ENCODE measurements around the gene KRTCAP3.
"Not testable (repeated sequence)": the region's sequence is repeated elsewhere in the genome, so short reads cannot be mapped to it uniquely, and the experiment has no call there.

Gene KRTCAP3, protein sequence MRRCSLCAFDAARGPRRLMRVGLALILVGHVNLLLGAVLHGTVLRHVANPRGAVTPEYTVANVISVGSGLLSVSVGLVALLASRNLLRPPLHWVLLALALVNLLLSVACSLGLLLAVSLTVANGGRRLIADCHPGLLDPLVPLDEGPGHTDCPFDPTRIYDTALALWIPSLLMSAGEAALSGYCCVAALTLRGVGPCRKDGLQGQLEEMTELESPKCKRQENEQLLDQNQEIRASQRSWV

DNA sequence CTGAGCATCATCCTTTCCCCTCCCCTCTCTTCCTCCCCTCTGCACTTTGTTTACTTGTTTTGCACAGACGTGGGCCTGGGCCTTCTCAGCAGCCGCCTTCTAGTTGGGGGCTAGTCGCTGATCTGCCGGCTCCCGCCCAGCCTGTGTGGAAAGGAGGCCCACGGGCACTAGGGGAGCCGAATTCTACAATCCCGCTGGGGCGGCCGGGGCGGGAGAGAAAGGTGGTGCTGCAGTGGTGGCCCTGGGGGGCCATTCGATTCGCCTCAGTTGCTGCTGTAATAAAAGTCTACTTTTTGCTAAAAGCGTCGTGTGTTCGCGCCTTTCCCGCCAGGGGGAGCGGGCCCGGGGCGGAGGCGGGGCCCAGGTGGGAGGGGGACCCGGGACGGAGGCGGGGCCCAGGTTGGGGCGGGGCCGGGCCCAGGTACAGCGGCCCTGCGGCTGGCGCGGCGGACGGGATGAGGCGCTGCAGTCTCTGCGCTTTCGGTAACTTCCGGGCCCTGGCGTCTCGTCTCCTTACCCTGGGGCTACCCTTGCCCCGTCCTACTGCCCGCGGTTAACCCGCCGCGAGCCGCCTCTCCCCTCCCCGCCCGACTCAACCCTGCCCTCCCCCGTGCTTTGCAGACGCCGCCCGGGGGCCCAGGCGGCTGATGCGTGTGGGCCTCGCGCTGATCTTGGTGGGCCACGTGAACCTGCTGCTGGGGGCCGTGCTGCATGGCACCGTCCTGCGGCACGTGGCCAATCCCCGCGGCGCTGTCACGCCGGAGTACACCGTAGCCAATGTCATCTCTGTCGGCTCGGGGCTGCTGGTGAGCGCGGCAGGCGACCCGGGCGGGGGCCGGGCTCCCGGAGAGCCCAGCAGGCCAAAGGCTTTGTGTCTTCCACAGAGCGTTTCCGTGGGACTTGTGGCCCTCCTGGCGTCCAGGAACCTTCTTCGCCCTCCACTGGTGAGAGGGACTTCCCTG, at the start of gene KRTCAP3:
KRTCAP3 (plus strand) TSS at position 424 of the 962 bp plus-strand sequence; CDS start at position 456, 32 bp downstream.
- peak in 1 of 2 donors; percentile 21 for DNase-seq (ENCODE audit: low read depth in 2 of 2, low spot score in 1 of 2)

DNA sequence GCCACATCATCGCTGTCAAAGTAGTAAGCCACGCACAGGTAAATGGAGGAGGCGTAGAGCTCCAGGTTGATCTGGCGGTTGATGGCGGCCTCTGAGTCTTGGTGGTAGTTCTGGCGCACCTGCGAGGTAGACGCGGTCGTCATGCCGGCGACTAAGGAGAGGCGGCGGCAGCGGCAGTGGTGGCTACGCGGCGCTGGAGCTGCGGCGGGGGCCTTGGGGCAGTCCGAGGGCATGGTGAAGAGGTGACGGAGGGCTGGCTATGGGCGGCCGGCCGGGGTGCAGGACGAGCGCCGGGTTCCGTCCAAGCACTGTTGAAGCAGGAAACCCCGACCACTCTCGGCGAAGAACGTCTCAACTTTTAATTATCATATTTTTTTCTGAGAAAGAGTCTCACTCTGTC, 49.0 kb upstream of the KRTCAP3 start:
- DNase-seq (ENCODE audit: low read depth in 2 of 2, low spot score in 1 of 2): no peak

DNA sequence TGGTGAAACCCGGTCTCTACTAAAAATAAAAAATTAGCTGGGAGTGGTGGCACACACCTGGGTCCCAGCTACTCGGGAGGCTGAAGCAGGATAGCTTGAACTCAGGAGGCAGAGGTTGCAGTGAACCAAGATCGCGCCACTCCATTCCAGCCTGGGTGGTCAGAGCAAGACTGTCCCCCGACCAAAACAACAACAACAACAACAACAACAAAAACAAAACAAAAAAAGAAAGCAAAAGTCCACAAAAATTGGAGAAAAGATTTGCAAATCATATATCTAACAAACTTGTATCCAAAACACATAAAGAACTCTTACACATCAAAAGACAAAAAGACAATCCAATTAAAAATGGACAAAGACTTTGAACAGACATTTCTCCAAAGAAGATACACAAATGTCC, 43.2 kb upstream of the KRTCAP3 start:
- DNase-seq (ENCODE audit: low read depth in 2 of 2, low spot score in 1 of 2): no peak

DNA sequence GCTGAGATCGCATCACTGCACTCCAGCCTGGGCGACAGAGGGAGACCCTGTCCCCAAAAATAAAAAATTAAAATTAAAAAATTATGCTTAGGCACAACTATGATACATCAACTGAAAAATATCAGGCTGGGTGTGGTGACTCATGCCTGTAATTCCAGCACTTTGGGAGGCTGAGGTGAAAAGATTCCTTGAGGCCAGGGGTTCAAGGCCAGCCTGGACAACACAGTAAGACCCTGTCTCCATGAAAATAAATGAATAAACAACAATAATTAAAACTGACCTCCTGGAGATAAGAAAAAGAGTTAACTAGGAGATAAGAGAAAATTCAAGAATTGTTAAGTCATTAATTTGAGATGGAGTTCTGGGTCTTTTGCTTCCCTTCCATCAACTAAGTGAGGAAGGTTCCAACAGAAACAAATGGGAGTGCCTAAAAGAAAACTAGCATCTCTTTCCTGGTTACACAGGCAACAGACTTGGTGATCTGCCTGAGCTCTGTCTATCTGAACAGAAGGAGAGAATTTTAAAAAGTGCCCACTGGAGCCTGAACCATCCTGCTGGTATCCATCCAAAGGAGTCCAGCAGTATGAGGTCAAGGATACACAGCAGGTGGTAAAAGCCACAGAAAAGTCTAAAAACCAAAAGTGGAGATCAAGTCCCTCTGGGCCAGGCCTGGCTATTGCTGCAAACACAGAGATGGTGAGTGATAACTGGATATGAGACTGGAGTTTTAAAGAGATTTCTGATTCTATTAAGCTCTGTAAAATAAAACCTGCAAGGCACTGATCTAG, 41.6 kb upstream of the KRTCAP3 start:
- no peak for DNase-seq (ENCODE audit: low read depth in 2 of 2, low spot score in 1 of 2)

DNA sequence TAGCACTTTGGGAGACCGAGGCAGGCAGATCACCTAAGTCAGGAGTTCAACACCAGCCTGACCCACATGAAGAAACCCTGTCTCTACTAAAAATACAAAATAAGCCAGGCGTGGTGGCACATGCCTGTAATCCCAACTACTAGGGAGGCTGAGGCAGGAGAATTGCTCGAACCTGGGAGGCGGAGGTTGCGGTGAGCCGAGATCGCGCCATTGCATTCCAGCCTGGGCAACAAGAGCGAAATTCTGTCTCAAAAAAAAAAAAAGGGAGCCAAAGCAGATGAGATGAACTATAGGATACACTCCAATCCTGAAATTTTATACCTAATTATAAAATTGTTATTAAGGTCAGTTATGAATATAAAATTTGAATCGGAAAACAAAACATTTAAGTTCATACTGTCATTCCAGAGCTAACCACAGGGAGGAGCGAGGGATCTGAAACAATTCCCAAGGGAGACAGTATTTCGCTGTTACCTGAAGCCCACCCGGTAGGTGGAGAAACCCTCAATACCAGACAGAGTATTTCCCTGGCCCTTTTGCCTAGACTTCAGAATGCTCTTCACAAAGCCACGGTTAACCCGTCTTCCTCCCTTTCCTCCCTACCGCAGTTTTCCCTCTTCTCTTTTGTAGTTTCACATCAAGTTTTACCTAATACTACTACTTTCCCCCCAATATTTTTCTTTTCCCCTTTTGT, 34.2 kb upstream of the KRTCAP3 start:
- DNase-seq (ENCODE audit: low read depth in 2 of 2, low spot score in 1 of 2): no peak

DNA sequence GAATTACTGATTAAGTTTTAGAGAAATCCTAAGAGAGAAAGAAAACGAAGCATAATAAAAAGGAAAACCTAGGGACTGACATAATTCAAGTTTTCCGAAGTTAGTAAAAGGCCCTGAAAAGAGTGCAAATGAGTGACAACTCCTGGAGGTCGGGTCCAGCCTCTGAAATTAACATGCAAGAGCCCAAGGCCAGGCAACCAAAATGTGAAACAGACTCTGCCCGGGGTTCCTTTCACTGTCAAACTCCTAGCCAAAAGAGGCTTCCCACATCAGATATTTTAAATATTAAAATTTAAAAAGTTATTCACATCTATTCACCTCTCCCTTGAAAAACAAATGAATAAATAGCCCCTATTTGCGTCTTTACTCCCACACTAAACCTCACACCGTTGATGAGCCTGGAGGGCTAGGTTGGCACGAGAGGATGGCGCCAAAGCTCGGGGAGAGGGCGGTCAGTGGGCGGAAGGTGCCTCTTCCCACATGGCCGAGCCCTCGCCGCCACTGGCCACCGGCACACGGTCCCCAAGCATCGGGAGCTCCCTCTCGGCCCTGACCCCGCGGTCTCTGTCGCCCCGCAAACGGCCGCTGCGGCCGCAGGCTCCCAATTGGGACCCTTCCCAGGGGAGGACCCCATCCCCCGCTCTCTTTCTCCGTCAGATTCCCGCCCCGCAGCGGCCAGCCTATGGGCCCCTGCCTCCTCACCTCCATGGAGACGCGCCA, 33.4 kb upstream of the KRTCAP3 start:
- no peak for DNase-seq (ENCODE audit: low read depth in 2 of 2, low spot score in 1 of 2)

DNA sequence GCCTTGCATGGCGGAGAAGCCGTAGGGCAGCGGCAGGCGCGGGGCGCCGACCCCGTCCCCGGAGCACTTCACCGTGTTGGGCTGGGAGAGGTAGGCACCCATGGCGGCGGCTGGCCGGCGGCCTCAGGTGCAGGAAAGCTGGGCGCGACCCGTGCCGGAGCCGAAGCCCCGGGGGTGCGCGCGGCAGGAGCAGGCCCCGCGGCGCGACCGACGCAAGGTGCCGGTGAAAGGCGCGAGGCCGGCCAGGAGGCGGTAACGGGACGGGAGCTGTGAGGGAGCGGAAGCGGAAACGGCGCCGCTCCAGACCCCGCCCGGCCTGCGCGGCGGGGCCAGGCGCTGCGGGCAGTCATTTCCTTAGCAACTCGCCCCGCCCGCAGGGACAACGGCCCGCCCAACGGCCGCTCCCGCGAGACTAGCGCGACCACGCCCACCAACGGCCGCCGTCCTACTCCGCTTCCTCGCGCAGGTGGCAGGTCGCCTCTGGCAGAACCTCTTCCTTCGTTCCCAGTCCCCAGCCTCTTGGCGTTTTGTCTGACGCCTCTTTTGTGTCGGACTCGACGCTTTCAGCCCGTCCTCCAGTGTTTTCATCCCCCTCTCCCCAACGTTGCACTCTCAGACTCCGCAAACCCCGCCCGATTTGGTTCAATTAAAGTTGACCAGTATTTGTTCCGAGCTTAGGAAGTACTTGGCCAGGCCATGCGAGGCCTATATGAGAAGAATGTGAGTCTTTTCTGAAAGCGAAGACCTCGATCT, 32.7 kb upstream of the KRTCAP3 start, which contains the start of gene PPM1G:
PPM1G (minus strand) TSS at position 271 of the 753 bp plus-strand sequence; CDS start at position 102, 169 bp downstream.
- peak; percentile 93 to 94 for DNase-seq (ENCODE audit: low read depth in 2 of 2, low spot score in 1 of 2)

DNA sequence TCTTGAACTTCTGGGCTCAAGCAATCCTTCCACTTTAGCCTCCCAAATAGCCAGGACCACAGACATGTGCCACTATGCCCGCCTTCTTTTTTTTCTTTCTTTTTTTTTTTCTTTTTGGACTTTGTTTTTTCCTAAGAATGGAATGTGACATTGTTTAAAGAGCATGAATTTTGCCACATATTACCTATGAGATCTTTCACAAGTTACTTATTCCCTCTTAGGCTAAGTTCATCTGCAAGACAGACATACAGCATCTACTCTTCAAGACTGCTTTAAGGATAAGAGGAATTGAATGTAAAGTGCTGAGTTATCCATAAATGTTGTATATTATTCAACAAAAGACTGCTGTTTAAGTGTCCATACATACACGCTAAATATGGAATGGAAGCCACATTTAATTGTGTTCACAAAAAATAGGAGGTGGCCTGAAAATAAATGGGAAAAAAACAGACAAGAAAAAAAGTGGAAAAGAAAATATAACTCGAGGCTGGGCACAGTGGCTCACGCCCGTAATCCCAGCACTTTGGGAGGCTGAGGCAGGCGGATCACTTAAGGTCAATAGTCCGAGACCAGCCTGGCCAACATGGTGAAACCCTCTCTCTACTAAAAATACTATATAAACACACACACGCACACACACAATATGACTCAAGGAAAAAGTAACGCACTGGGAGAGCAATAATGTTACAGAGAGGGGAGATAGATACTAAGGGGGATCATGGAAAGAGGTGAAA, 29.6 kb upstream of the KRTCAP3 start:
- DNase-seq (ENCODE audit: low read depth in 2 of 2, low spot score in 1 of 2): no peak

DNA sequence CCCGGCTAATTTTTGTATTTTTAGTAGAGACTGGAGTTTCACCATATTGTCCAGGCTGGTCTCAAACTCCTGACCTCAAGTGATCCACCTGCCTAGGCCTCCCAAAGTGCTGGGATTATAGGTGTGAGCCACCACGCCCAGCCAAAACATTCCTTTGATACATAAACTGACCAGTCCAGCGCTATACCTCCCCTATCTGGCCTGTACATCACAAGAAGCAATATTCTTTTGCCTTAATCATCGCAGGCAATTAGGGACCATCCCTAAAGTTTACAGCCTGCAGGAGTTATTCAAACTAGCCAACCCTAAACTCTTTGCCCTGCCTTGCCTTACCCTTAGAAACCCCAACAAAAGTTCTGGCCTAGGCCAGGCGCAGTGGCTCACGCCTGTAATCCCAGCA, 26.0 kb upstream of the KRTCAP3 start:
- DNase-seq (ENCODE audit: low read depth in 2 of 2, low spot score in 1 of 2): no peak

DNA sequence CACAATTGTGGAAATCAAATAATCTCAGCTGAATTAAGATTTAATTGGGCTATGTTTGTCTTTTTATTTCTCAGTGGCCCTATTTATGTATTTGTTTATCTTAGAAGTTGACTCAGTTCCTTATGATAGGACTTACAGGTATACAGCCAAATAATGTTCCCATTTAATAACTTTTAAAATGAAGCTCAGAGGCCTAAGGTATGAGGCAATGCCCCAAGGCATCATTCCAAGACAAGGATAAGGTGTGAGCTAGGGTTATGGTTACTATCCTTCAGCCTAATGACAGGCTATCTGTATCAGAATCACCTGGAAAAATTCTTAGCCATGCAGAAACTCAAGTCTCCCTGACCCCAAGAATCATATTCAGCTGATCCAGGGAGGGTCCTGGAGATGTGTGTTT, 21.2 kb upstream of the KRTCAP3 start:
- no peak for DNase-seq (ENCODE audit: low read depth in 2 of 2, low spot score in 1 of 2)

DNA sequence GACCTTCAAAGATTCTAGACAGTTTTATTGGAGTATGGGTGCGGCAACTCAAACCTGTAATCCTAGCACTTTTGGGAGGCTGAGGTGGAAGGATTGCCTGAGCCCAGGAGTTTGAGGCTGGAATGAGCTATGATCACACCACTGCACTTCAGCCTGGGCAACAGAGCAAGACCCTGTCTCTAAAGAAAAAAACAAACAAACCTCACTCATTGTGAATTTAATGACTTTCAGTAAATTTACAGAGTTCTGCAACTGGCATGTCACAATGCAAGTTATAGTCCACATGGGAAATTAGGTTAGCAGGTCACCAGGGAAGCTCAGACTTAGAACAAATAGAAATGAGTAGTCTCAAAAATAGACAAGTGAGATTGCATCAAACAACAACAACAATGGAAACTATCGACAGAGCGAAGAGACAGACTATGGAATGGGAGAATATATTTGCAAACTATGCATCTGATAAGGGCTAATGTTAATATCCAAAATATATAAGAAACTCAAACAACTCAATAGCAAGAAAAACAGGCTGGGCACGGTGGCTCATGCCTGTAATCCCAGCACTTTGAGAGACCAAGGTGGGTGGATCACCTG, 20.4 kb upstream of the KRTCAP3 start:
- no peak for DNase-seq (ENCODE audit: low read depth in 2 of 2, low spot score in 1 of 2)

DNA sequence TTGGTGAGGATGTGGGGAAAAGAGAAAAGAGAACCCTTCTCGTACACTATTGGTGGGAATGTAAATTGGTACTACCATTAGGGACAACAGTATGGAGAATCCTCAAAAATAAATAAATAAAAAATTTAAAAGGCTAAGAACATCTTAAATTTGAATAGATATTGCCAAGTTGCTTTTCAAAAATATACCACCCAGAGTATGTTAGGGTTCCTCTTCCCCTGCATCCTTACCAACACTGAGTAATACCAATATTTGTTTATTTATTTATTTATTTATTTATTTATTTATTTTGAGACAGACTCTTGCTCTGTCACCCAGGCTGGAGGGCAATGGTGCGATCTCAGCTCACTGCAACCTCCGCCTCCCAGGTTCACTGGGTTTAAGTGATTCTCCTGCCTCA, 19.2 kb upstream of the KRTCAP3 start:
- no peak for DNase-seq (ENCODE audit: low read depth in 2 of 2, low spot score in 1 of 2)

DNA sequence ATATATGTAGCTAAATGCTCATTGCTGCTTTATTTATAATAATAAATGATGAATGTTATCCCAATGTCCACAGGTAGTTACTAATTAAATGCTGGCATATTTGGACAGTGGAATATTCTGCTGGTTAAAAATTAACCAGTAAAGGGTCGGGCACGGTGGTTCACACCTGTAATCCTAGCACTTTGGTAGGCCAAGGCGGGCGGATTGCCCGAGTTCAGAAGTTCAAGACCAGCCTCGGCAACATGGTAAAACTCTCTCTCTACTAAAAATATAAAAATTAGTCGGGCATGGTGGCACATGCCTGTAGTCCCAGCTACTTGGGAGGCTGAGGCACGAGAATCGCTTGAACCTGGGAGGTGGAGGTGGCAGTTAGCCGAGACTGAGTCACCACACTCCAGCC, 17.1 kb upstream of the KRTCAP3 start:
- not testable (repeated sequence) for DNase-seq (ENCODE audit: low read depth in 2 of 2, low spot score in 1 of 2)

DNA sequence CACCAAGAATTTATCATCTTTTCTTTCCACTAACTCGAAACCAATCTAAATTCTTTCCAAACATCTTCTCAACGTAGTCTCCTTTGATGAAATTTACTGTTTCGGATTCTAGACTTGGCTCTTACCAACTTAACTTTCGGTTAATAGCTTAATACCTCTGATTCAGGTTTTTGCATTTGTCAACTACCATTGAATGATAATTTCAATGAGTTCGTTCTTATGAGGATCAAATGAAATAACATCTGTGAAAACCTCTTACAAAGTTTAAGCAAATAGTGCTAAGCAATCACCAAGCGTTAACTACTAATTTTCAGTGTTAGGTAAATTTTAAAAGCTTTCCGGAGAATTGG, 14.3 kb upstream of the KRTCAP3 start:
- no peak for DNase-seq (ENCODE audit: low read depth in 2 of 2, low spot score in 1 of 2)

DNA sequence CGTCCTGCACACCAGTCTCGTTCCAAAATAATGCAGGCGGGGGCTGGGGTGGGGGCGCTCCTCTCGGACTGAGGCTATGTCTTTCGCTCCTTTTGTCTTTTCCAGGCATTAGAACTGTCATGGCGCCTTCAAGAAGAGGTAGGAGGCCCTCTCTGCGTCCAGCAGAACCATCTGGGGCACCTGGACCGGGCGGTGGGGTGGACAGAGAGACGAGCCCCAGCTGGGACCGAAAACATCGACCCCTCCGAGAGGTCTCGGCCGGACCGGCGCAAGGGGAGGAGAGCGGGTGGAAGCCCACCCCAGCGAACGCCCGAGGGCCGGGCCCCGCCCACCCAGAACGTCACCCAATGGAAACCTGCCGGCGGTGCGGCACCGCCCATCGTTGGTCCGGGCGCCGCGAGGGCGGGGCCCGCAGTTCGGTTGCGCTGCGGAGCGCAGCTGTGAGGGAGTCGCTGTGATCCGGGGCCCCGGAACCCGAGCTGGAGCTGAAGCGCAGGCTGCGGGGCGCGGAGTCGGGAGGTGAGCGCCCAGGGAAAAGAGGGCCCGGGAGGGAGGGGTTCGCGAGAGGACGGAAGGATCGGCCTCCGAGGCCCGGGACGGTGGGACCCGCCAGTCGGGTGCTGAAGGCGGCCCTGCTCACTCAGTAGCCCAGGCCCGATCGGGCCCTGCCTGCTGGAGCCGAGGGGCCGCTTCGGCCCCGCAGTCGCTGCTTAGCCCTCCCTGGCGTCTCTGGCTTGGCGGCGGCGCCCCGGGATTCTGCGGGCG, 13.8 kb upstream of the KRTCAP3 start, which contains the start of gene NRBP1:
NRBP1 (plus strand) TSS at position 419 of the 765 bp plus-strand sequence. CDS start 4,643 bp downstream, outside the sequence.
- DNase-seq (ENCODE audit: low read depth in 2 of 2, low spot score in 1 of 2): peak; percentile 75 to 85

DNA sequence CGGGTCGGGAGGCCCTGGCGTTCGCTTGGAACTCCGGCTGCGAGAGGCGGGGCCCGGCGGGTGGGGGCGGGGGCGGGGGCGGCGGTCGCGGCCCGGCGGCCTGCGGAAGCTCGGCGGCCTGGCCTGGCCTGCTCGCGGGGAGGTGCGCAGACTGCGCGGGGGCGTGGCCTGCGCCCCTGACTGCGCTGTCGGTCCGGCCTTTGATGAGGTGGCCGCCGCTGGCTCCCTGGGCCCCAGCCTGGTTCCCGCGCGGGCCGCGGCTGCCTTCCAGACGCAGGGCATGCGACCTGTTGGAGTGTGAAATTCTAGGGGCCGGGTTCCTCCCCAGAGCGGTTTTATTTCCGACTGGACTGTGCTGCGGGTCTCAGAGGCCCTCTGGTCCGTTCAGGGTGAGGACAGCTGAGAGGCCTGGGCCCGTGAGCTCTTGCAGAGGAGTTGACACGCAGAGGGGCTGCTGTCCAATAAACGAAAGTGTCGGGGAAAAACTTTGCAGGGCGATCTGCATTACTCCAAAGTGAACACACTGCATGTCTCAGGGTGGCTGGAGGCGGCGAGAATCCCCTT, 13.1 kb upstream of the KRTCAP3 start:
- DNase-seq (ENCODE audit: low read depth in 2 of 2, low spot score in 1 of 2): peak in 1 of 2 donors; percentile 54

DNA sequence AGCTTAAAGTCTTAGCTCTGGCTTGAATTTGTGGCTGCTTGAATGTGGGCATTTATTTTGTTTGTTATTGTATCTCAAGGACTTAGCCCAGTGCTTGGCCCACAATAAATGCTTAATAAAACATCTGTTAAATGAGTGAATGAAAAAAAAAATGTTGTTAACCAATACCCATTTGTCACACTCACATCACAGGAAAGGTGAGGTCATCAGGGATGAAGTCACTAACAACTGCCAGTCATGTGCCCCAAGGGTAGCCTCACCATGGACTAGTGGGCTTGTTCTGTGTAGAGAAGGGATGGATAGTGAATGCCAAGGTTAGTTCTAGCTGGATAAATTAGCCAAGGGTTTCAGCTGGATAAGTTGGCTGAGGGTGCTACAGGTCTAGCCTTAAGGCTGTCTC, 10.8 kb upstream of the KRTCAP3 start:
- no peak for DNase-seq (ENCODE audit: low read depth in 2 of 2, low spot score in 1 of 2)

Measured in stimulated activated CD8-positive, alpha-beta memory T cell treated with anti-CD3 and anti-CD28 coated beads, Interleukin-4, amount 100 ng/mL, for 4 hours (primary cell).